NCI-H187 (cell line): Measurements from ENCODE around the gene PHKA2.
"Not testable (repeated sequence)": the region's sequence is repeated elsewhere in the genome, so short reads cannot be mapped to it uniquely, and the experiment has no call there.

ENCODE experiments used
- DNase-seq, 2 experiments: peaks; one replicate each; lab custom pipeline; 2025; lab: John Stamatoyannopoulos, UW

PHKA2 gene

DNA sequence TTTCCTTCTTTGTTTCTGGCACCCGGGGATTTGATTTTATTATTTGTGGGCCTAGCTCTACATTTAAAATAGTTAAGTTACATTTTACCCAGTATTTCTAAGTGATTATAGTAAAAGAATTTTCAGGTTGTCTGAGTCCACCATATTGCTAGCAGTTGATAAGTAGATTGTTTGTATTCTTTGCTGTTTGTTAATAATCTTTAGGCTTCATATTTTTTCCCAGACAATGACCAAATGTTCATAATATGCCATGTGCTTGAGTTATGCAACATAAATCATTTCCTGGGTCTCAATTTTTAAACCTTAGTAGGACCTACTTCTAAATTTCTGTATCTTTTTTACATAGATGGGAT is 127.3 kb downstream of the PHKA2 start:
- no peak for DNase-seq

- no peak for DNase-seq
Measured at GRCh38 chrX:18855919-18856644, 127.8 kb downstream of the PHKA2 start.

DNA sequence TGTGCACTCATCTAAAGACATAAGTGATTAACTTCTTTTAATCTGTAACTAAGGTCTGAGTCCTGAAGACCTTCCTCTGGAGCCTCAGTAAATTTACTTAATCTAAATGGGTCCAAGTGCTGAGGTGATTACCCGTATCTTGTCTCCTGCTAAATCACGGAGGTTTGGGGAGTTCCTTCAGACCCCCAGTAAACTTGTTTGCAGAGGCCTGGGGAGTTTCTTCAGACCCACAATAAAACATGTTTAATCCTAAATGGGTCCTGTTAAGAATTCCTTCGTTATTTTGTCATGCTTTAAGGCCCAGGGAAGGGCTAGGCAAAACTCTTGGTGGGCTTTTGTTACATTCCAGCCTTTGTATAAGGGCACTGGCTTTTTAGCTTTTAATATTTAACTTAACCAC is 136.0 kb downstream of the PHKA2 start:
- DNase-seq: not testable (repeated sequence)
